VCaP (cell line): ENCODE results near the gene FYN.

Source experiments
- H3K27ac ChIP-seq: fragments of 450-650 bp; 2 replicates; pipeline ENCODE4 v1.5.1; 2017
- TF ChIP-seq, protein P1 (sequence below): fragments of 450-650 bp; conservative IDR thresholded peaks from 2 replicates; pipeline ENCODE4 v1.5.1; 2017; ENCODE audit warnings: mild to moderate bottlenecking, moderate library complexity

FYN gene

DNA sequence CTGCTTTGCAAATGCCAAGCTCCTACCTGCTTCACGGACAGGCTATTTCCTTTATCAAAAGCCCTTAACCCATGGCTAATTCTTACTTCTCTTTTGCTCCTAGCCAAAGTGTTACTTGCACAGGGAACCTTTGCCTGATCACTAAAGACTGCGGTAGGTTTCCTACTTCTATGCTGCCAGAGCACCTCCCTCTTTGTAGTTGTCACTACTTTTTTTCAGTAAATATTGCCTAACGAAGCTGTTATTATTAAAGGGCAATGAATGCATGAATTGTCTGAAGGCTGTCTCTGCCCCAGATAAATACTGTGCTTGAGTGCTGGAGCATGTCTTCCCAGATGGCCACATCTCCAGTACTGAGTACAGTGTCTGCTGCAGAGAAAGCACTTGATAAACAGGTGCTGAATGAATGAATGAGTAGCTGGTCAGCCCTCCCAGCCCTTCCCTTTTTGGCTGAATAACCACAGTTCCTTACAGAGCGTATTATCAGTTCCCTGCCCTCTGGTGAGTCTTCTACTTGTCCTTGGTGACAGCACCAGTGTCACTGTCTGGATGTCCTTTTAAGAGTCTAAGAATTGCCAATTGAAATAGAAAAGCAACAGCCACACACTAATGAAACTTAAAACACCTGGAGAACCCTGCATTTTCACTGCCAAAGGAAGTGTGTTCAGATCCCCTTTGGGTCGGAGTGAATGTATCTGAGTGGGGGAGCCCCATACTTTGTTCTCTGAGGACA is 194.0 kb downstream of the FYN start:
- TF ChIP-seq, protein P1, sequence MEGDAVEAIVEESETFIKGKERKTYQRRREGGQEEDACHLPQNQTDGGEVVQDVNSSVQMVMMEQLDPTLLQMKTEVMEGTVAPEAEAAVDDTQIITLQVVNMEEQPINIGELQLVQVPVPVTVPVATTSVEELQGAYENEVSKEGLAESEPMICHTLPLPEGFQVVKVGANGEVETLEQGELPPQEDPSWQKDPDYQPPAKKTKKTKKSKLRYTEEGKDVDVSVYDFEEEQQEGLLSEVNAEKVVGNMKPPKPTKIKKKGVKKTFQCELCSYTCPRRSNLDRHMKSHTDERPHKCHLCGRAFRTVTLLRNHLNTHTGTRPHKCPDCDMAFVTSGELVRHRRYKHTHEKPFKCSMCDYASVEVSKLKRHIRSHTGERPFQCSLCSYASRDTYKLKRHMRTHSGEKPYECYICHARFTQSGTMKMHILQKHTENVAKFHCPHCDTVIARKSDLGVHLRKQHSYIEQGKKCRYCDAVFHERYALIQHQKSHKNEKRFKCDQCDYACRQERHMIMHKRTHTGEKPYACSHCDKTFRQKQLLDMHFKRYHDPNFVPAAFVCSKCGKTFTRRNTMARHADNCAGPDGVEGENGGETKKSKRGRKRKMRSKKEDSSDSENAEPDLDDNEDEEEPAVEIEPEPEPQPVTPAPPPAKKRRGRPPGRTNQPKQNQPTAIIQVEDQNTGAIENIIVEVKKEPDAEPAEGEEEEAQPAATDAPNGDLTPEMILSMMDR: no peak
- H3K27ac ChIP-seq: no peak overlapping the region

DNA sequence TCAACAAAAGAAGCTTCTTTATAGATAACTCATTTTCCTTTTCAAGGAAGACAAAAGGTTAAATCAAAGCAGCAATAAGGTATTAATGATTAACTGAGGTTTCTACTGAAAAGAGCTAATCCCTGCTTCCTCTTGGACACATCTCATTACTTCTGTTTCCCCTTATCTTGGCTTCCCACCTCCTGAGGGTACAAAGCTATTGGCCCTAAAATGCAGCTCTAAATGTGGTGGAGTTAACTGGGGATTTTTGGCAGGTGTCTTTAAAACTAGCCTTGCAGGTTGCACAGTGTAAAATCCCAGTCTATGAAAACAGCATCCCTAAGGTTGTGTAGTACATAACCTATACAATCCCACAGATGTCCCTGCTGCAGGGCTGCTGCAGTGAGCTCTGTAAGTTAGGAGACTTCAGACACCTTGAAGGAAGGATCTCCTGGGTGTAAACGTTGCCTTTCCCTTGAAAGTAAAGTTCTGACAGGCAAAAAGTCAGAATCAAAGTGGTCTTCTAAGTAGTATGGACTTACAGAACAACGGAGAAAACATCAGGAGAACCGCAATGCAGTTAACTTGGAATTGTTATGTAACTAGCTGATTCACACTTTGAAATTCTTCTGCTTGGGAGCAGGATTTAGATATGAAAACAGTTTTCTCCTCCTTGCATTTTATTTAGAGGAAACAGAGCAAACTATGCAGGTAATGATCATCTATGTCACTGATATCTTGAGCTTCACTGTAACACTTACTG is 195.8 kb downstream of the FYN start:
- peak overlapping the region; percentile 64 for H3K27ac ChIP-seq
- TF ChIP-seq, protein P1: no peak

DNA sequence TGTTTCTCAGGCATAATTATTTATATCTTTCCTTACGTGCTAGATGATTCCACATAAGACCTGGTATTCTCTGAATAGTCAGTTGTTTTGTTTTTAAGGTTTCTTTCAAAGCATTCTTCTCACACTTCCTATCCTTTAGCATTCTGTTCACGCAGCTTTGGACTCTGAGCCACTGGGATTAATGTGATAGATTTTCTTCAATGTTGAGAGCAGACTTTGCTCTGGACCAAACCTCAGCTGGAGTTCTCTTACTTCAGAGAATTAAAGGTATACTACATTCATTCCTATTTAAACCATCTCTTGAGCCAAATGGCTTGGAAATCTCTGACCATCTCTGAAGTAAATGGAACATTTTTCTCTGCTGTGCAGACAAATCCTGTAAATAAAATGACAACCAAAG is 196.9 kb downstream of the FYN start:
- TF ChIP-seq, protein P1: no peak

DNA sequence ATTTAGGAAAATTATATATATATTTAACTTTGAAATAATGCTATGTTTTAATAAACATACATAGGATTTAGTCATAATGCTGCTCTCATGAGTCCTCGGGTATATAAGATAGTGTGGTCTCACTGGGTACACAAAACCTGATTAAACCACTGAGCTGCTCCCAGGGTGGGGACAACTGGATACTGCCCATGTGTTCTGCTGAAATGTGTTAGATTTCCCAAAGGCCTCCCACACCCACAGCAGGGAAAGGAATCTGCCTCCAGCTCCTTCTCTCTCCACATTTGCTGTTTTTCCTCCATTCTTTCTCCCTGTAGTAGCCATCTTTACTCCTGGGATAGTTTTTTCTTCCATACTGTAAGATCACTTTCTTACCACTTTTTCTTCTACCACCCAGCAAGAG is 198.4 kb downstream of the FYN start:
- TF ChIP-seq, protein P1: no peak
- no peak overlapping the region for H3K27ac ChIP-seq

More for the DNA sequence above, 196.9 kb downstream of the FYN start:
- H3K27ac ChIP-seq: peak overlapping the region; percentile 64; the same call in 1 of the 2 replicates

DNA sequence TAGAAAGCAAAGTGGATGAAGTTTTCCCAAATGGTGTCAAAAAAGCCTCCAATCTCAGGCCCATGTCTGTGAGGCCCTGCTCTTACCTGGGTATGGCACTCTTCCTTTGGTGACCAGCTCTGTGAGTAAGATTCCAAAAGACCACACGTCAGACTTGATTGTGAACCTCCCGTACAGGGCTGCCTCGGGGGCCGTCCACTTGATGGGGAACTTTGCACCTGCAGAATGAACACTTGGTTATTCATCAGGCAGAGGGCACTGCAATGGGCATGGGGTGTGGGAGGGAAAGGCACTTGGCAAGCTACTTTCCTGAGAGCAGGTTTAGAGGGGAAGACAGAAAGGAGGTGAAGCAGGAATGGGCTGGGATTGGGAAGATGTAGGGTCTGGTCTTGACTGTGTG is 198.8 kb downstream of the FYN start:
- H3K27ac ChIP-seq: no peak overlapping the region
- TF ChIP-seq, protein P1: no peak

DNA sequence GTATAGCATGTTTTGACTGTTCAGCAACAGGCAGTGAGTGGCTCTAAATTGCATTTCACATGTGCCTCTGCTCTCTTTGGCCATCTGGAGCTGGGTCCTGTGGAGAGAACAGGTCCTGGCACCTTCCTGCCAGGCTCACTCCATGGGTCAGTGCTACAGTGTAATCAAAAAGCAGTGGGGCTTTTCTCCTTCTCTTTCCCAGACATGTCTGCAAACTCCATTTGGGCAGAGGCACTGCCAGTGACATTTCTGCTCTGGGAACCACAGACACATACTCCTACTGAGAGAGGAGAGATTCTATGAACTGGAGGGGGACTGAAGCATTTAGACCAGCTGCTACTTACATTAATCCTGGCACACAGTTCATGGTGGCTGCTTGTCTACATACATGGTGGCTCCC is 199.3 kb downstream of the FYN start:
- no peak overlapping the region for H3K27ac ChIP-seq

DNA sequence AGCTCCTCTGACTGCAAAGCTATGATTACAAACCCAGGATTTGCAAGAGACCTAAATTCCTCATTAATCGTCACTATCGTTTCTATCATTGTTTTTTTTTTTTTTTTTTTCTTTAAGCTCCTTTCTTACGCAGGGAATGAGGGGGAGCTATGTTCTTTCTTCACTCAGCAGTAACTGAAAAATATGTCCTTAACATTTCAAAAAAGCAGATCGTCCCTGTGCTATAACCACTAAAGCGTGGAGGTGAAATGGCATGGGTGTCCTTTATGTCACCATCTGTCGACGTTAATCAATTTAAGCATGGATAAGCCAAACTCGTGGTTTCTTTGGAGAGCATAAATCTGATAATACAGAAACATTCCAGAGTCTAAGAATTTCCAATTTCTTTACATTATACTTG is 199.7 kb downstream of the FYN start:
- TF ChIP-seq, protein P1: no peak
- no peak overlapping the region for H3K27ac ChIP-seq

More for the DNA sequence above, 199.3 kb downstream of the FYN start:
- TF ChIP-seq, protein P1: no peak
